NCI-H510A (cell line): Measurements from ENCODE around the gene AKR1B1.
"Not testable (repeated sequence)": the region's sequence is repeated elsewhere in the genome, so short reads cannot be mapped to it uniquely, and the experiment has no call there.

Experiments
- DNase-seq: peaks from one replicate; lab custom pipeline; 2025; lab: John Stamatoyannopoulos, UW

AKR1B1 gene

GRCh38 chr7:134458806-134459698 lies at the start of gene AKR1B1:
TSS of gene AKR1B1 (minus strand) at chr7:134459100. CDS start at chr7:134459062, 38 bp downstream.
- DNase-seq, result peak; percentile 76

- DNase-seq, result no peak
Measured at GRCh38 chr7:134505856-134506255, 47.0 kb upstream of the AKR1B1 start.

- no peak for DNase-seq
Measured at GRCh38 chr7:134504660-134505164, 45.8 kb upstream of the AKR1B1 start.

DNA sequence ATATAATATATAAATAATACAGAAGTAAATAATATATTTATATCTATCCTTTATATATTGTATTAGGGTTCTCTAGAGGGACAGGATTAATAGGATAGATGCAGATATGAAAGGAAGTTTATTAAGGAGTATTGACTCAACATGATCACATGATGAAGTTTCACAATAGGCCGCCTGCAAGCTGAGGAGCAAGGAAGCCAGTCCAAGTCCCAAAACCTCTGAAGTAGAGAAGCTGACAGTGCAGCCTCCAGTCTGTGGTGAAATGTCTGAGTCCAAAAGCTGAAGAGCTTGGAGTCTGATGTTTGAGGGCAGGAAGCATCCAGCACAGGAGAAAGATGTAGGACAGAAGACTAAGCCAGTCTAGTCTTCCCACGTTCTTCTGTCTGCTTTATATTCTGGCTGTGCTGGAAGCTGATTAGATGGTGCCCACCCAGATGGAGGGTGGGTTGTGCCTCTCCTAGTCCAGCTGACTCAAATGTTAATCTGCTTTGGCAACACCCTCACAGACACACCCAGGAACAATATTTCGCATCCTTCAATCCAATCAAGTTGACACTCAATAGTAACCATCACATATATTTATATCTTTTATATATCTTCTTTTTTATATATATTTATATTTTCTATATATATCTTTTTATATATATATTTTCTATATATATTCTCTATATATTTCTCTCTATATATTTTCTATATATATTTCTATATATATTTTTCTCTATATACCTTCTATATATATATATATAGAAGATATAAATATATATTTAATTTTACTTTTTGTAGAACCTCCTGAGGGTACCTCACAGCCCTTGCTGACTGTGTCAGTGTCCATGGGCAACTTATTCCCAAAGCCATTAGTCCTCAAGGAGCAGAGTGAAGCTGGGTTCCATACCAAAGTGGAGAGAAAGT lies 43.8 kb upstream of the AKR1B1 start:
- DNase-seq, result no peak

GRCh38 chr7:134500982-134501381 lies 42.1 kb upstream of the AKR1B1 start:
- DNase-seq, result no peak

GRCh38 chr7:134500406-134500805 lies 41.5 kb upstream of the AKR1B1 start:
- DNase-seq, result no peak

DNA sequence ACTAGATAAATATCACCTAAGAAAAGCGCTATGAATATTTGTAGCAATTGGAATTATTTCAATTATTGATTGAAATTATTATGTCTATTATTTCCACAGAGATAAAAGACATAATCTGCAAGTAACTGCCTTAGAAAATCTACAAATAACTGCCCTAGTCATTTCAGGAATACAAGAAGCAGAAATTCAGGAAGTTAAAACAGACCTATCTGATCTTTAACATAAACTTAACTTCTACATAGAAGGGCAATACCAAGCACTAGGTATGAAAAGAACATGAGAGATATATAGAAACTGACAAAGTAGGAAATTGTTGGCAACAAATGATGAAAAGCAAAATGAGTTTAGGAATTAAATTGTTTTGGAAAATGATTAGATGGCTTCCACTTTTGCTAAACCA lies 36.6 kb upstream of the AKR1B1 start:
- no peak for DNase-seq

DNA sequence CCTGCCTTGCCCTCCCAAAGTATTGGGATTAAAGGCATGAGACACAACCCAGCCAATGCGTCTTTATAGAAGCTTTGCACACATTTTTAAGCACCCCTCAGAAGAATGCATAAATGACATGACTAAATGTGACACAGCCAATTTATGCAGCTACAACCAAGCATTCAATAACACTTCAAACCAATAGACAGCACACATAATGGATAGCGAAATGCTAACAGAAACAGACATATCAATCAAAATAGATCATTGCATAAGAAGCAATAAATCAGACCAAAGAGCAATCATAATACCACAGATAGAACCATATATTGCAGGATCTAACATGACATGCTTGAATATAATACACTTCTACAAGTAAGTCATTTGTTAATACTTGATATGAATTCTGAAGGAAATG lies 34.2 kb upstream of the AKR1B1 start:
- no peak for DNase-seq

GRCh38 chr7:134487721-134488120 lies 28.8 kb upstream of the AKR1B1 start:
- not testable (repeated sequence) for DNase-seq

GRCh38 chr7:134485203-134485602 lies 26.3 kb upstream of the AKR1B1 start:
- DNase-seq, result no peak

- no peak for DNase-seq
Measured at GRCh38 chr7:134483296-134483695, 24.4 kb upstream of the AKR1B1 start.

DNA sequence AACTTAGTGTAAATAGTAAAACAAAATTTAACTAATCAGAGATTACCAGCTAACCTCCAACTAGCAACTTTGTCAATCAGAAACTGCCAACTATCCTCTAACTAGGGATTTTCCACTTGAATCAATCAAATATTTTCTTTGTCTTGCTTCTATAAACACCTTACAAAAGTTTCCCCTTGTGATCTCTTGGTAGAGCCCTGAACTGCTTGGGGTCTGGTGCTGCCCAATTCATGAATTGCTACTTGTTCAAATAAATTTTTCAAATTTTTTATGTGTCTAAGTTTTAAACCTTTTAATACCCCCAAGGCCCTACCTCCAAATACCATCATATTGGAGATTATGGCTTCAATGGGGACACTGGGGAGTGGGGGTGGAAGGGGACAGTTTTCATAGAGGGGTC lies 24.0 kb upstream of the AKR1B1 start:
- DNase-seq, result no peak

DNA sequence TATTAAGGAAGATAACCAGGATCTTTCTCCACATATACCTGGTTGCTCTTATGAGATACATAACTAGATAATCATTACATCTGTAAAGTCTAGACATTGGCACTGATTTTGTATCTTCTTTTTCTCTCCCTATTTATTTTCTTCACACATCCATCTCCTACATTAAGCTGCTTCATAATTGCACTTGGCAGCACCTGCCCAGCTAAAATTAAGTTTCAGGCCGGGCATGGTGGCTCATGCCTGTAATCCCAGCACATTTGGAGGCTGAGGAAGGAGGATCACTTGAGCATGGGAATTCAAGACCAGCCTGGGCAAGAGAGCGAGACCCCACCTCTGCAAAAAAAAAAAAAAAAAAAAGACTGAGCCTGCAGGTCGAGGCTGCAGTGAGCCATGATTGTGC lies 22.3 kb upstream of the AKR1B1 start:
- DNase-seq, result no peak

- DNase-seq, result no peak
Measured at GRCh38 chr7:134480730-134481129, 21.8 kb upstream of the AKR1B1 start.

- DNase-seq, result no peak
Measured at GRCh38 chr7:134480202-134480601, 21.3 kb upstream of the AKR1B1 start.

GRCh38 chr7:134478707-134479106 lies 19.8 kb upstream of the AKR1B1 start:
- DNase-seq, result no peak

DNA sequence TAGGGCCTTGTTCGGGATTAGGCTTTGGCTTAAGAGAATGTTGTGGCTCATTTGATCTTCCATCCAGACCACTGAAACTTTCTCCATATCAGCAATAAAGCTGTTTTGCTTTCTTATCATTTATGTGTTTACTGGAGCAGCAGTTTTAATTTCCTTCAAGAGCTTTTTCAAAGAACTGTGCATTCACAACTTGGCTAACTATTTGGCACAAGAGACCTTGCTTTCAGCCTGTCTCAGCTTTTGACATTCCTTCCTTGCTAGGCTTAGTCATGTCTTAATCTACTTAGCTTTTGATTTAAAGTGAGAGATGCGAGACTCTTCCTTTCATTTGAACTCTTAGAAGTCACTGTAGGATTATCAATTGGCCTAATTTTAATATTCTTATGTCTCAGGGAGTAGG lies 19.1 kb upstream of the AKR1B1 start:
- no peak for DNase-seq

DNA sequence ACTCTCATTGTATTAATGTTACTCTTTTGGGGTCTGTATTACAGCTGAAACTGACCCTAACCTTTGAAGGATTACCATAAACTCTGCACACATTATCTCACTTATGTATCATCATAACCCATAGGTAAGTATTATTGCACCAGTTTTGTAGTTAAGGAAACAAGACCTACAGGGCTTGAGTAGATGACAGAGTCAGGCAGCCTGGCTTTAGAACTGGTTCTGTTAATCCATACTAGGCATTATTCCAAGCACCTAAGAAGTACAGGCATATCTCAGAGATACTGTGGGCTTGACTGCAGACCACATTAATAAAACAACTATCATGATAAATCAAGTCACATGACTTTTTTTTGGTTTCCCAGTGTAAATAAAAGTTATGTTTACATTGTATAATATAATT lies 17.1 kb upstream of the AKR1B1 start:
- DNase-seq, result no peak

GRCh38 chr7:134474828-134475227 lies 15.9 kb upstream of the AKR1B1 start:
- no peak for DNase-seq

DNA sequence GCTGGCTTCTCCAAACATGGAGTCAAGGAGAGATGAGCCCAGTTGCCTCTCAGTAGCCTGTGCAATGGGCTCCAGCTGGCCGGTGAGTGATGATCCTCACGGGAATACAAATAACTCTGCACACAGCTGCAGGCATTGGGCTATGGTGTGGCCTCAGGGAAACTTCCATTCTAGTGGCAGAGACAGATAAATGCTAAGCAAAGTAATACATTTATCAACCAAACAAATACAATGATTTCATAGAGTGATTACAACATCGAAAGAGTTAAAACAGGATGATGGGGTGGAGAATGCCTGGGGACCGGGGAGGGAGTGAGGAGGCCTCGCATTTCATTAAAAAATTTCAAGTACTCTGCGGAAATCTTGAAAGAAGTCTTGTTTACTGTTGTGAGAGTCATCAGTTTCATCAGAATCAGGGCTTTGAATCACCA lies 15.0 kb upstream of the AKR1B1 start:
- DNase-seq, result no peak

DNA sequence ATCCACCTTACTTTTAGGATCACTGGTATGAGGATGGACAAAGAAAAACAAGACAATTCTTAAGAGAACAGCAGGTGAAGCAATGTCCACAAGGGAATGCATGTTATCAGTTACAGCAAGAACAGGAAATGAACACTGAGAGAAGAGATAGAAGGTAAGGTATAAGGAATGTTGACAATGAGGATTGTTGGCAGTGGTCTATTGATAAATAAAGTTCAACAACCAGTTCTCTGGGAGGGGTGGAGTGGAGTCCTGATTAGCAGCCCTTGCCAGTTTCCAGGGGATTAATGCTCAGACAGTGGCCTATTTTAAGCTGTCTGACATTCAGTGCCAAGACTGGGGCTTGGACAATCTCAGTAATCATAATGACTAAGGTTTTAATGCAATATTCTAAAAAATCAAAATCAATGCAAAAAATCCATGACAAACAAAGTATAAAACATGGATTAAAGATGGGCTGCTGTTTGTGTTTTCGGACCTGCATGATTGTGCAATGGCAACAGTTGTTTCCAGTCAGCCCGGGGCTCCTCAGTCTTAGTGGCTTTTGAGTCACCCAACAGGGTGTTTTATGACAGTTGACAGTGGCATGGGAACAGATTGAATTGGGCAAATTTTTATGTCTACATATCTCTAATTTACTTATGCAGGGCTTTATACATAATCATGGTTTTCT lies 13.8 kb upstream of the AKR1B1 start:
- DNase-seq, result no peak

DNA sequence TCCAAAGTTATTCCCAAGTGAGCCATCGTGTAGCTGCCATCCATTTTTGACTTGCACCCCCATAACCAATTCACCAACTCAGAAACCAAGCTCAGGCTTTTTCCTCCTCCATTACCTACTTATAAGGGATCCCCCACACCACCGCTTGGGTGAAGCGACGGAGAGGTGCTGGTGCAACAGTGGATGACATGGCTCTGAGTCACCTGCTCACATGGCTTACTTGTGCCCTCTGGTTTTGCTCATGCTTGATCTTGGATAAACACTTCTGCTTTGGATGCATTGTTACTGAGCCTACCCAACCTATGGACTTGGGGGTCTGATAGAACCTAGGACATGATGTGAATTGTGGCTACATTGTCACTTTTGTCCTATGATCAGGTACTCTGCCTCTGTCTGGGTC lies 12.0 kb upstream of the AKR1B1 start:
- no peak for DNase-seq
